HUES6 (cell line): ENCODE data around the gene TCTN3.

Experiments used
- H3K27ac ChIP-seq: 2 replicates; pipeline ENCODE4 v1.7.0; 2013; ENCODE audit warnings: low read depth, mild to moderate bottlenecking, low read length, inconsistent platforms
- H3K27me3 ChIP-seq: 2 replicates; pipeline ENCODE4 v1.6.1; 2013; ENCODE audit warnings: low read length; ENCODE audit not compliant: control insufficient read depth, insufficient read depth
- H3K36me3 ChIP-seq: 2 replicates; pipeline ENCODE4 v1.6.1; 2013; ENCODE audit warnings: low read length; ENCODE audit not compliant: control insufficient read depth, insufficient read depth
- H3K4me1 ChIP-seq: 2 replicates; pipeline ENCODE4 v1.6.1; 2013; ENCODE audit warnings: low read length; ENCODE audit not compliant: control insufficient read depth, insufficient read depth
- H3K4me3 ChIP-seq: 2 replicates; pipeline ENCODE4 v1.5.1; 2013; ENCODE audit warnings: low read depth, low read length
- H3K9ac ChIP-seq: one replicate; pipeline ENCODE4 v1.6.1; 2013; ENCODE audit warnings: mild to moderate bottlenecking, low read length
- H3K9me3 ChIP-seq: 2 replicates; pipeline ENCODE4 v1.6.1; 2013; ENCODE audit warnings: low read depth, low read length; ENCODE audit not compliant: control insufficient read depth, insufficient read depth

Gene TCTN3

DNA sequence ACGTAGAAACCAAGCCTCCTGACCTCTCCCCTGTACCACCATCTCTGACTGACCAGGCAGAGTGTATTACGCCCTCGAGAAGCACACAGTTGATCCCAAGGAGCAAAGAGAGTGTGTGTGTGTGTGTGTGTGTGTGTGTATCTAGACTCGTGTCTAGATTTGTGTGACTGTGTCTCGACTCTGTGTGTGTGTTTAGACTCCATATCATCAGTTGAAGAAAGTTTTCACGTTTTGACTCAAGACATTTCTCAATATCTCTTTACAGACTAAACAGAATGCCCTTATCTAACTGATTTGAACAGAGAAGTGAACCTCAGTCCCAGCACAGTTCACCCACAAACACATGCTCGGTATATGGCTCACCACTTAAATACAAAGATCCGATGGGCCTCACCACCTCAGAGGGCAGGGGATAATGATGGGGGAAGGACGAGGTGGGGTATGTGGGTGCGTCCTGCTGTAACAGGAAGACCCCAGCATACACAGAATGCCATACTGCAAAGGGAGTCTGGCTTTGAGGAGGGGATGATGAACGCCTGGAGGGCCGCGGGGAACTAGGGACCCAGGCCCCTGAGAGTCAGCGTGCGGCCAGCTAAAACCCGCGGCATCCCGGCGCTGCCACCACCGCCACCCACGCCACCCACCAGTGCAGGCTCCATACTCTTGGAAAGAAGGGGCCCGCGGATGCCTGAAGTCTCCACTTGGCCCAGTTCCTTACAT lies 38.0 kb downstream of the TCTN3 start:
- 0 out of 2 replicates have a peak overlapping the region, but pooled peaks have one; percentile 57 for H3K27ac ChIP-seq
- peaks cover 29% of the 10 kb centered on the region for H3K36me3 ChIP-seq
- H3K4me3 ChIP-seq: peak overlapping the region; percentile 91
- H3K27me3 ChIP-seq: no peaks in the 10 kb centered on the region
- H3K9ac ChIP-seq: peak overlapping the region; percentile 91
- no peaks in the 10 kb centered on the region for H3K9me3 ChIP-seq
- 0 out of 2 replicates have a peak, but pooled peaks cover 11% of the 10 kb centered on the region for H3K4me1 ChIP-seq

- Histone ChIP-seq H3K4me3 (no peak overlapping the region), H3K4me1 (0 out of 2 replicates have a peak, but pooled peaks cover 13% of the 10 kb centered on the region), H3K36me3 (peaks cover 35% of the 10 kb centered on the region), H3K27me3 (no peaks in the 10 kb centered on the region), H3K9ac (no peak overlapping the region), H3K9me3 (no peaks in the 10 kb centered on the region), H3K27ac (no peak overlapping the region)
Observed at GRCh38 chr10:95653895-95654294, 39.8 kb downstream of the TCTN3 start.

DNA sequence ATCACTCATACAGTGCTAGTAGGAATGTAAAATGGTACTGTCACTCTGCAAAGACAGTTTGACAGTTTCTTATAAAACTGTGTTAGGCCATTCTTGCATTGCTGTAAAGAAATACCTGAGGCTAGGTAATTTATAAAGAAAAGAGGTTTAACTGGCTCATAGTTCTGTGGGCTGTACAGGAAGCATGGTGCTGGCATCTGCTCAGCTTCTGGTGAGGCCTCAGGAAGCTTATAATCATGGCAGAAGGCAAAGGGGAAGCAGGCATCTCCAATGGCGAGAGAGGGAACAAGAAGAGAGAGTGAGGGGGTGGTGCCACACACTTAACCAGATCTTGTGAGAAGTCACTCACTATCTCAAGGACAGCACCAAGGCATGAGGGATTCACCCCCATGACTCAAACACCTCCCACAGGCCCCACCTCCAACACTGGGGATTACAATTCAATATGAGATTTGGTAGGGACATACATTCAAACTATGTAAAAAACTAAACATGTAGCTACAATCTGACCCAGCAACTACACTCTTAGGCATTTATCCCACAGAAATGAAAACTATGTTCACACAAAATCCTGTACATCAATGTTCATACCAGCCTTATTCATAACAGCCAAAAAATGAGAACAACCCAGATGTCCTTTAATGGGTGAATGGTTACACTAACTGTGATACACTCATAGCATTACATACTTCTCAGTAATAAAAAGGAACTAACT lies 42.2 kb downstream of the TCTN3 start:
- no peaks in the 10 kb centered on the region for H3K9me3 ChIP-seq
- no peak overlapping the region for H3K4me3 ChIP-seq
- H3K27ac ChIP-seq: no peak overlapping the region
- H3K4me1 ChIP-seq: 0 out of 2 replicates have a peak, but pooled peaks cover 10% of the 10 kb centered on the region
- no peak overlapping the region for H3K9ac ChIP-seq
- H3K27me3 ChIP-seq: no peaks in the 10 kb centered on the region
- H3K36me3 ChIP-seq: peaks cover 57% of the 10 kb centered on the region

- no peaks in the 10 kb centered on the region for H3K27me3 ChIP-seq
- peaks cover 69% of the 10 kb centered on the region for H3K36me3 ChIP-seq
- H3K4me3 ChIP-seq: no peak overlapping the region
- no peaks in the 10 kb centered on the region for H3K9me3 ChIP-seq
- H3K27ac ChIP-seq: no peak overlapping the region
- H3K4me1 ChIP-seq: 0 out of 2 replicates have a peak, but pooled peaks cover 6% of the 10 kb centered on the region
- H3K9ac ChIP-seq: no peak overlapping the region
Observed at GRCh38 chr10:95650232-95650631, 43.5 kb downstream of the TCTN3 start.

GRCh38 chr10:95648138-95648537 lies 45.6 kb downstream of the TCTN3 start:
- Histone ChIP-seq H3K9me3 (no peaks in the 10 kb centered on the region), H3K9ac (no peak overlapping the region), H3K27ac (no peak overlapping the region), H3K4me3 (no peak overlapping the region), H3K27me3 (no peaks in the 10 kb centered on the region), H3K36me3 (peaks cover 74% of the 10 kb centered on the region), H3K4me1 (peaks cover 5% of the 10 kb centered on the region; the same call in 1 of the 2 replicates)

GRCh38 chr10:95646160-95646559 lies 47.6 kb downstream of the TCTN3 start:
- H3K4me1 ChIP-seq: peaks cover 5% of the 10 kb centered on the region; the same call in 1 of the 2 replicates
- H3K36me3 ChIP-seq: peaks cover 72% of the 10 kb centered on the region
- H3K9me3 ChIP-seq: no peaks in the 10 kb centered on the region
- no peaks in the 10 kb centered on the region for H3K27me3 ChIP-seq
- H3K27ac ChIP-seq: no peak overlapping the region
- no peak overlapping the region for H3K4me3 ChIP-seq
- no peak overlapping the region for H3K9ac ChIP-seq

DNA sequence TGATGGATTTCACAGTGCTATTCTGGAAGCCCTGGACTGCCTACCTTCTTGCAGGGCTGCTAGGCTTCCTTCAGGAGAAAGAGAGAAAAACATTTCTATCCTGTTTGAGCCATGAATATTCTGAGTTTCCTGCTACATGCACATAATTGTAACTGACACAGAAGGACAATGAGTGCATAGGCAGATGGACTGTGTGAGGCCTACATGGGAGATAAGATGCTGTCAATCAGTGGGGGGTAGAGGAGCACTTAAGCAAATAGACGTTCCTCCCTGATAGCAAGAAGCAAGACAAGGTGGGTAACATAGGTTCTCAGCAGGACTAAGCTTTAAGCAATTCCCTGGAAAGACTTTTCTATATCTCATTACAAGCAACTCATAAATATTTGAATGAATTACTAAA lies 48.8 kb downstream of the TCTN3 start:
- no peak overlapping the region for H3K27ac ChIP-seq

GRCh38 chr10:95640891-95641315 lies 52.8 kb downstream of the TCTN3 start:
- H3K9ac ChIP-seq: no peak overlapping the region
- no peaks in the 10 kb centered on the region for H3K27me3 ChIP-seq
- no peak overlapping the region for H3K4me3 ChIP-seq
- no peaks in the 10 kb centered on the region for H3K9me3 ChIP-seq
- peaks cover 3% of the 10 kb centered on the region; the same call in 1 of the 2 replicates for H3K4me1 ChIP-seq
- H3K27ac ChIP-seq: no peak overlapping the region
- peaks cover 81% of the 10 kb centered on the region for H3K36me3 ChIP-seq

More for the DNA sequence above, 48.8 kb downstream of the TCTN3 start:
- H3K4me3 ChIP-seq: no peak overlapping the region
- no peak overlapping the region for H3K9ac ChIP-seq
- H3K27me3 ChIP-seq: no peaks in the 10 kb centered on the region
- H3K4me1 ChIP-seq: peaks cover 3% of the 10 kb centered on the region; the same call in 1 of the 2 replicates
- no peaks in the 10 kb centered on the region for H3K9me3 ChIP-seq
- H3K36me3 ChIP-seq: peaks cover 75% of the 10 kb centered on the region

DNA sequence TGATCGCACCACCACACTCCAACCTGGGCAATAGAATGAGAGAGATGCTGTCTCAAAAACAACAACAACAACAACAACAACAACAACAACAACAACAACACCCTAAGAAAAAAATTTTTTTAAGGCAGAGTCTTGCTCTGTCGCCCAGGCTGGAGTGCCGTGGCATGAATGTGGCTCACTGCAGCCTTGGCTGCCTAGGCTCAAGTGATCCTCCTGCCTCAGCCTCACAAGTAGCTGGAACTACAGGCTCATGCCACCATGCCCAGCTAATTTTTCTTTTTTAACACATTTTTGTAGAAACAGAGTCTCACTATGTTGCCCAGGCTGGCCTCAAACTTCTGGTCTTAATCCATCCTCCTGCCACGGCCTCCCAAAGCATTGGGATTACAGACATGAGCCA lies 55.8 kb downstream of the TCTN3 start:
- Histone ChIP-seq H3K4me3 (no peak overlapping the region), H3K9ac (no peak overlapping the region), H3K27me3 (no peaks in the 10 kb centered on the region), H3K27ac (no peak overlapping the region), H3K4me1 (no peaks in the 10 kb centered on the region), H3K9me3 (no peaks in the 10 kb centered on the region), H3K36me3 (peaks cover 87% of the 10 kb centered on the region)

DNA sequence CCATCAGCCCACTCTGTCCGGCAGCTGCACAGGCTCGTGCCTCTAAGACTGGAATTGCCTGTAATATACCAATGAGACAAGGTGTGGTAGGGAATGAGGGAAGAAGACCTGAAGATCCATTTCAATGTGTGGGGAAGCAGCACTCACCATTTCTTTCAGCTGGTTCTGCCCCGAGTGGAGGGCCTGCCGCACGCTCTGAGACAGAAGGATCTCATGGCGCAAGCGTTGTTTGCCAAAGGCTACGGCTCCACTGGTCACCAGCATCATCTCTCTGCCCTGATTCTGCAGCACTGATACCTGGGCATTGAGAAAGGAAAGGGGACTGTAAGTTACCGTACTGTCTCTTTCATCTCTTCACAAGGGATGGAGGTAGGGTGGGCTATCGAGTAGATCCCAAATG lies 56.6 kb downstream of the TCTN3 start:
- H3K4me1 ChIP-seq: no peaks in the 10 kb centered on the region
- H3K4me3 ChIP-seq: no peak overlapping the region
- peaks cover 87% of the 10 kb centered on the region for H3K36me3 ChIP-seq
- H3K27me3 ChIP-seq: no peaks in the 10 kb centered on the region
- no peak overlapping the region for H3K9ac ChIP-seq
- H3K9me3 ChIP-seq: no peaks in the 10 kb centered on the region
- H3K27ac ChIP-seq: no peak overlapping the region

- Histone ChIP-seq H3K27me3 (no peaks in the 10 kb centered on the region), H3K9ac (no peak overlapping the region), H3K4me3 (no peak overlapping the region), H3K4me1 (no peaks in the 10 kb centered on the region), H3K27ac (no peak overlapping the region), H3K9me3 (no peaks in the 10 kb centered on the region), H3K36me3 (peaks cover 88% of the 10 kb centered on the region)
Observed at GRCh38 chr10:95635319-95635733, 58.4 kb downstream of the TCTN3 start.
